Stomach (tissue), 9 donors: Measurements from ENCODE around the gene FKBP14. TPM values are rescaled to one million over a fixed set of nuclear protein-coding genes. Genes with fewer than 3 reads are reported as not detected.
A peak's percentile ranks its signal among the peaks of the same experiment; 100 is the strongest.

ENCODE experiments used
- DNase-seq, 2 donors: peaks; one replicate each; pipeline versions ENCODE4 v3.0.0 to v3.0.0-alpha.2; 2013 to 2019
- H3K27ac ChIP-seq, 5 donors: fragments of 200-600 bp in 4 of 5; sonication (generic) in 4 of 5; one replicate each; pipeline ENCODE4 v1.5.1; 2013 to 2019; ENCODE audit warnings: mild to moderate bottlenecking in 1 of 5, moderate library complexity in 1 of 5
- H3K27me3 ChIP-seq, 3 donors: fragments of 200-600 bp; sonication (generic); one replicate each; pipeline ENCODE4 v1.5.1; 2017 to 2019; ENCODE audit warnings: mixed run types in 1 of 3
- H3K36me3 ChIP-seq, 4 donors: fragments of 200-600 bp; sonication (generic); 1 replicate in 3 of 4; 2 replicates in 1 of 4; pipeline ENCODE4 v1.5.1; 2016 to 2019
- H3K4me1 ChIP-seq, 4 donors: fragments of 200-600 bp; sonication (generic); one replicate each; pipeline ENCODE4 v1.5.1; 2016 to 2019
- H3K4me3 ChIP-seq, 4 donors: fragments of 200-600 bp; sonication (generic) in 3 of 4; one replicate each; pipeline ENCODE4 v1.5.1; 2016 to 2019; ENCODE audit warnings: mild to moderate bottlenecking in 1 of 4
- H3K9me3 ChIP-seq, 4 donors: fragments of 200-600 bp; sonication (generic); one replicate each; pipeline ENCODE4 v1.5.1; 2016 to 2019
- CTCF ChIP-seq, 7 experiments: fragments of 450-650 bp in 4 of 7; fragments of 200-600 bp in 3 of 7; sonication (generic) in 3 of 7; IDR thresholded peaks; one replicate each; pipeline ENCODE4 v1.5.1; 2016 to 2019; ENCODE audit warnings: antibody characterized with exemption in 7 of 7, control low read depth in 2 of 7, mild to moderate bottlenecking in 1 of 7
- EP300 ChIP-seq: sonication (generic); formaldehyde crosslinking; IDR thresholded peaks from one replicate; pipeline ENCODE4 v1.6.1; 2017; ENCODE audit warnings: antibody characterized with exemption
- POLR2A ChIP-seq, 4 donors: fragments of 450-650 bp; IDR thresholded peaks; one replicate each; pipeline ENCODE4 v1.6.1; 2016; ENCODE audit warnings: antibody characterized with exemption in 4 of 4, control low read depth in 2 of 4, mild to moderate bottlenecking in 1 of 4, moderate library complexity in 1 of 4
- POLR2AphosphoS5 ChIP-seq, 3 donors: sonication (generic); formaldehyde crosslinking; IDR thresholded peaks; one replicate each; pipeline ENCODE4 v1.6.1; 2016; ENCODE audit warnings: antibody characterized with exemption in 3 of 3
- WGBS, 5 donors: extraction: QIAGEN DNeasy Blood & Tissue Kit in 3 of 5; methylation state at CpG; one replicate each; pipeline versions ENCODE4 v1.1.5 to v1.1.7; 2013 to 2018; 5-methylcytosine and 5-hydroxymethylcytosine counted together
- intact Hi-C: fragments of 100-400 bp; cut with DNase I; formaldehyde crosslinking; loops from one replicate; pipeline ENCODE4 v1.15.1; 2023; ENCODE audit warnings: low total_unique reads
- polyA plus RNA-seq, 3 donors: library from polyadenylated mRNA; stranded (reverse); fragments of 200-250 nt; gene quantifications; one replicate each; pipeline ENCODE4 v1.2.3, GENCODE V29; 2013
- total RNA-seq, 5 donors: library from RNA; depleted of rRNA; stranded (reverse); fragments of >200 nt; gene quantifications; one replicate each; pipeline versions ENCODE4 v1.1.0 to v1.2.3, GENCODE V29; 2014 to 2016
- donor health status: healthy with polysubstance abuse.
- donor health status: Bipolar disorder and iron deficiency.
- donor health status: healthy.

Gene FKBP14
- total and polyA plus RNA-seq, 8 donors: 0.29 to 45.2 (median 5.9) TPM

- TF ChIP-seq POLR2A (IDR thresholded peaks at IDR 0.05) (no peak), EP300 (no peak), CTCF (IDR thresholded peaks at IDR 0.05) (no peak)
- Histone ChIP-seq H3K36me3 (peaks cover 11 to 86% (median 73%) of the 10 kb centered on the region in 4 donors), H3K4me3 (no peak overlapping the region), H3K27me3 (no peaks in the 10 kb centered on the region), H3K4me1 (peaks cover 0 to 15% (median 3%) of the 10 kb centered on the region in 4 donors), H3K27ac (no peak overlapping the region), H3K9me3 (no peaks in the 10 kb centered on the region)
- WGBS, 5 donors: 90 to 96% (median 95%) methylated on average over 4 of the region's 4 CpGs
- intact Hi-C loops: no loop called here
- DNase-seq: no peak
Measured at GRCh38 chr7:30049173-30049572, 22.7 kb upstream of the FKBP14 start.

GRCh38 chr7:30048582-30048981 lies 22.1 kb upstream of the FKBP14 start:
- Histone ChIP-seq H3K4me3 (no peak overlapping the region), H3K36me3 (peaks cover 11 to 80% (median 67%) of the 10 kb centered on the region in 4 donors), H3K4me1 (peaks cover 0 to 15% (median 3%) of the 10 kb centered on the region in 4 donors), H3K27me3 (no peaks in the 10 kb centered on the region), H3K27ac (no peak overlapping the region), H3K9me3 (no peaks in the 10 kb centered on the region)
- TF ChIP-seq EP300: no peak
- TF ChIP-seq POLR2AphosphoS5 (IDR thresholded peaks at IDR 0.05): no peak
- TF ChIP-seq POLR2A (IDR thresholded peaks at IDR 0.05): no peak
- TF ChIP-seq CTCF (IDR thresholded peaks at IDR 0.05): no peak
- WGBS, 5 donors: 88 to 95% (median 93%) methylated on average over 2 of the region's 2 CpGs
- intact Hi-C loops: no loop called here
- DNase-seq: no peak

GRCh38 chr7:30047124-30047523 lies 20.6 kb upstream of the FKBP14 start:
- 38 to 59% (median 43%) methylated on average over 2 of the region's 2 CpGs for WGBS, 5 donors
- Histone ChIP-seq H3K36me3 (peaks cover 11 to 65% (median 55%) of the 10 kb centered on the region in 4 donors), H3K27me3 (no peaks in the 10 kb centered on the region), H3K9me3 (no peaks in the 10 kb centered on the region), H3K27ac (no peak overlapping the region), H3K4me3 (no peak overlapping the region), H3K4me1 (peaks cover 0 to 20% (median 3%) of the 10 kb centered on the region in 4 donors)
- no peak for DNase-seq
- TF ChIP-seq CTCF (IDR thresholded peaks at IDR 0.05) (no peak), POLR2AphosphoS5 (IDR thresholded peaks at IDR 0.05) (no peak), POLR2A (IDR thresholded peaks at IDR 0.05) (no peak), EP300 (no peak)
- intact Hi-C loops: no loop called here

- H3K4me3 ChIP-seq: no peak overlapping the region
- TF ChIP-seq POLR2AphosphoS5 (IDR thresholded peaks at IDR 0.05) (peak in 1 of 3 donors; percentile 3), CTCF (IDR thresholded peaks at IDR 0.05) (no peak), POLR2A (IDR thresholded peaks at IDR 0.05) (no peak), EP300 (no peak)
- DNase-seq: no peak
- no peaks in the 10 kb centered on the region for H3K27me3 ChIP-seq
- intact Hi-C loops: no loop called here
- peaks cover 0 to 20% (median 5%) of the 10 kb centered on the region in 4 donors for H3K4me1 ChIP-seq
- no peak overlapping the region for H3K27ac ChIP-seq
- H3K36me3 ChIP-seq: peaks cover 5 to 59% (median 49%) of the 10 kb centered on the region in 4 donors
- 50 to 74% (median 61%) methylated on average over 3 of the region's 3 CpGs for WGBS, 5 donors
- H3K9me3 ChIP-seq: no peaks in the 10 kb centered on the region
Measured at GRCh38 chr7:30046127-30046770, 19.7 kb upstream of the FKBP14 start.
